ENCODE data around the gene EFNB2. TPM values are rescaled to one million over a fixed set of nuclear protein-coding genes. Genes with fewer than 3 reads are reported as not detected.

The EFNB2 gene
- 1 to 10 TPM; 3.6 to 6.1 TPM for total RNA-seq
- polyA plus RNA-seq, result 1 to 10 TPM; 2.6 to 3.3 TPM

GRCh38 chr13:106535552-106536243 lies at the start of gene EFNB2:
EFNB2 (minus strand) TSS chr13:106535662; CDS start chr13:106534964, 698 bp downstream.
- Histone ChIP-seq H3K9me3 (ENCODE audit: control insufficient read depth in 4 of 4, low read length in 3 of 4) (no peaks in the 10 kb centered on the region), H3K27ac (ENCODE audit: low read depth in 1 of 2, low read length in 2 of 2) (peak within 1 kb of the TSS; percentile 11 to 43), H3K36me3 (ENCODE audit: control insufficient read depth in 4 of 4, insufficient read depth in 3 of 4, low read depth in 1 of 4, low read length in 3 of 4) (peaks cover 0 to 4% (median 0%) of the 10 kb centered on the region in 4 donors), H3K4me1 (ENCODE audit: control insufficient read depth in 4 of 4, insufficient read depth in 4 of 4, low read length in 3 of 4) (peaks cover 16 to 33% (median 22%) of the 10 kb centered on the region in 4 donors), H3K27me3 (ENCODE audit: control insufficient read depth in 4 of 4, insufficient read depth in 4 of 4, low read length in 3 of 4) (peaks cover 0 to 11% (median 0%) of the 10 kb centered on the region in 4 donors), H3K9ac (ENCODE audit: low read depth in 1 of 2, low read length in 2 of 2) (no peak within 1 kb of the TSS), H3K4me3 (ENCODE audit: low read depth in 1 of 3, low read length in 3 of 3) (peak within 1 kb of the TSS; percentile 46 to 81 (median 57))
- TF ChIP-seq MAX (IDR thresholded peaks at IDR 0.05) (no peak), EGR1 (IDR thresholded peaks at IDR 0.05; ENCODE audit: low read depth in 2 of 2) (no peak)
- WGBS, result under 1% methylated on average over 102 of the region's 102 CpGs
- DNase-seq (ENCODE audit: low spot score), result peak; percentile 87

GRCh38 chr13:106581225-106581624 lies 45.8 kb upstream of the EFNB2 start:
- Histone ChIP-seq H3K4me3 (ENCODE audit: low read depth in 1 of 3, low read length in 3 of 3) (no peak overlapping the region), H3K36me3 (ENCODE audit: control insufficient read depth in 4 of 4, insufficient read depth in 3 of 4, low read depth in 1 of 4, low read length in 3 of 4) (no peaks in the 10 kb centered on the region), H3K9ac (ENCODE audit: low read depth in 1 of 2, low read length in 2 of 2) (no peak overlapping the region), H3K27me3 (ENCODE audit: control insufficient read depth in 4 of 4, insufficient read depth in 4 of 4, low read length in 3 of 4) (no peaks in the 10 kb centered on the region), H3K9me3 (ENCODE audit: control insufficient read depth in 4 of 4, low read length in 3 of 4) (peaks cover 0 to 9% (median 4%) of the 10 kb centered on the region in 4 donors), H3K27ac (ENCODE audit: low read depth in 1 of 2, low read length in 2 of 2) (no peak overlapping the region), H3K4me1 (ENCODE audit: control insufficient read depth in 4 of 4, insufficient read depth in 4 of 4, low read length in 3 of 4) (no peaks in the 10 kb centered on the region)
- 50% methylated on average over 4 of the region's 4 CpGs for WGBS
- TF ChIP-seq CTCF (IDR thresholded peaks at IDR 0.05; ENCODE audit: low read depth, low read length, missing input control) (no peak), FOXA2 (IDR thresholded peaks at IDR 0.05) (no peak), FOXA1 (IDR thresholded peaks at IDR 0.05) (no peak), EGR1 (IDR thresholded peaks at IDR 0.05; ENCODE audit: low read depth in 2 of 2) (no peak), JUND (IDR thresholded peaks at IDR 0.05) (no peak), ZBTB33 (IDR thresholded peaks at IDR 0.05) (no peak), RAD21 (IDR thresholded peaks at IDR 0.05) (no peak), TAF1 (conservative IDR thresholded peaks at IDR 0.05) (no peak), ATF3 (IDR thresholded peaks at IDR 0.05) (no peak), SP1 (IDR thresholded peaks at IDR 0.05) (no peak), HNF4G (IDR thresholded peaks at IDR 0.05) (no peak)
- DNase-seq (ENCODE audit: low spot score), result no peak

GRCh38 chr13:106575896-106576295 lies 40.4 kb upstream of the EFNB2 start:
- H3K9me3 ChIP-seq (ENCODE audit: control insufficient read depth in 4 of 4, low read length in 3 of 4), result no peaks in the 10 kb centered on the region
- H3K4me3 ChIP-seq (ENCODE audit: low read depth in 1 of 3, low read length in 3 of 3), result no peak overlapping the region
- H3K27ac ChIP-seq (ENCODE audit: low read depth in 1 of 2, low read length in 2 of 2), result no peak overlapping the region
- DNase-seq (ENCODE audit: low spot score), result no peak
- H3K36me3 ChIP-seq (ENCODE audit: control insufficient read depth in 4 of 4, insufficient read depth in 3 of 4, low read depth in 1 of 4, low read length in 3 of 4), result no peaks in the 10 kb centered on the region
- no peaks in the 10 kb centered on the region for H3K4me1 ChIP-seq (ENCODE audit: control insufficient read depth in 4 of 4, insufficient read depth in 4 of 4, low read length in 3 of 4)
- H3K9ac ChIP-seq (ENCODE audit: low read depth in 1 of 2, low read length in 2 of 2), result no peak overlapping the region
- no peaks in the 10 kb centered on the region for H3K27me3 ChIP-seq (ENCODE audit: control insufficient read depth in 4 of 4, insufficient read depth in 4 of 4, low read length in 3 of 4)
- TF ChIP-seq ZBTB33 (IDR thresholded peaks at IDR 0.05), result no peak
- no peak for TF ChIP-seq RAD21 (IDR thresholded peaks at IDR 0.05)
- TF ChIP-seq NR2F2 (IDR thresholded peaks at IDR 0.05), result no peak
- TF ChIP-seq RXRA (IDR thresholded peaks at IDR 0.05), result no peak
- no peak for TF ChIP-seq GABPA (IDR thresholded peaks at IDR 0.05 in 1 of 2, conservative IDR thresholded peaks at IDR 0.05 in 1 of 2)
- no peak for TF ChIP-seq JUND (IDR thresholded peaks at IDR 0.05)
- TF ChIP-seq EGR1 (IDR thresholded peaks at IDR 0.05; ENCODE audit: low read depth in 2 of 2), result no peak
- TF ChIP-seq HNF4G (IDR thresholded peaks at IDR 0.05), result no peak
- TF ChIP-seq REST (IDR thresholded peaks at IDR 0.05), result no peak

Measured in liver (tissue), 9 donors.